HepG2 (cell line): ENCODE measurements around the gene GRM4. TPM values are rescaled to one million over a fixed set of nuclear protein-coding genes. Genes with fewer than 3 reads are reported as not detected.

ENCODE experiments used
- ATAC-seq: fragments of 200-7000 bp; cut with Tn5 transposase; 3 replicates; pipeline ENCODE4 v1.9.1; 2020; ENCODE audit warnings: mild to moderate bottlenecking, moderate library complexity
- BruUV-seq: library from RNA; stranded (reverse); fragments of 400-500 nt; replicated peaks from 2 replicates; lab custom pipeline; 2021; lab: Mats Ljungman, UMichigan
- CTCF ChIA-PET: fragments of 300-600 bp; formaldehyde crosslinking; extraction: SDS; loops from one replicate; lab custom pipeline; 2021; ENCODE audit warnings: low total read pairs, inconsistent platforms, low intra/inter-chr PET ratio; lab: Yijun Ruan, JAX
- POLR2A ChIA-PET: fragments of 350-600 bp; sonication (Branson Sonifier 250); formaldehyde crosslinking; loops from one replicate; lab custom pipeline; 2020; ENCODE audit warnings: antibody characterized with exemption, inconsistent platforms; lab: Yijun Ruan, JAX
- DNase-seq: peaks from one replicate; pipeline ENCODE4 v3.0.0-alpha.2; 2015; ENCODE audit warnings: low spot score
- FAIRE-seq: peaks from 3 replicates; lab custom pipeline; 2011; peaks lifted over from hg19 to GRCh38; lab: Jason Lieb, UNC
- H2AFZ ChIP-seq: one replicate; pipeline ENCODE4 v1.6.1; 2011; ENCODE audit warnings: low read length, inconsistent platforms
- H3K27ac ChIP-seq: fragments of 300-600 bp; 3 replicates; pipeline ENCODE4 v1.8.0; 2011; ENCODE audit warnings: mixed run types, mild to moderate bottlenecking, mixed read lengths, low read length, inconsistent platforms; ENCODE audit not compliant: insufficient read depth; ENCODE audit errors: extremely low read length
- H3K27me3 ChIP-seq, 2 experiments: fragments of 200-600 bp in 1 of 2; 2 replicates in 1 of 2; 3 replicates in 1 of 2; pipeline versions ENCODE4 v1.6.0 to v1.8.0; 2011; ENCODE audit warnings: low read length in 2 of 2, mild to moderate bottlenecking in 2 of 2, moderate library complexity in 2 of 2, inconsistent platforms in 1 of 2; ENCODE audit not compliant: insufficient read depth in 2 of 2, control insufficient read depth in 1 of 2
- H3K36me3 ChIP-seq, 2 experiments: fragments of 200-600 bp in 1 of 2; replicated peaks in 1 of 2; 2 replicates in 1 of 2; 3 replicates in 1 of 2; pipeline versions ENCODE4 v1.5.1 to v1.8.0; 2011; ENCODE audit warnings: low read length in 2 of 2, inconsistent platforms in 1 of 2; ENCODE audit not compliant: insufficient read depth in 2 of 2, control insufficient read depth in 1 of 2
- H3K4me1 ChIP-seq: 2 replicates; pipeline ENCODE4 v1.5.1; 2012; ENCODE audit warnings: low read length, inconsistent platforms; ENCODE audit not compliant: insufficient read depth
- H3K4me2 ChIP-seq: 2 replicates; pipeline ENCODE4 v1.6.0; 2011; ENCODE audit warnings: low read depth, low read length, inconsistent platforms
- H3K4me3 ChIP-seq, 3 experiments: fragments of 200-600 bp in 1 of 3; sonication (generic), shearing (Covaris generic) in 1 of 3; replicated peaks in 1 of 3; 2 replicates each; pipeline ENCODE4 v1.5.1; 2011 to 2016; ENCODE audit warnings: low read length in 3 of 3, inconsistent platforms in 2 of 3, low read depth in 2 of 3, mild to moderate bottlenecking in 2 of 3, control low read depth in 1 of 3, mixed read lengths in 1 of 3; ENCODE audit not compliant: insufficient read depth in 1 of 3
- H3K79me2 ChIP-seq: one replicate; pipeline ENCODE4 v1.6.1; 2011; ENCODE audit warnings: low read length, inconsistent platforms; ENCODE audit not compliant: insufficient read depth
- H3K9ac ChIP-seq: 2 replicates; pipeline ENCODE4 v1.6.0; 2011; ENCODE audit warnings: mild to moderate bottlenecking, low read depth, low read length, inconsistent platforms; ENCODE audit not compliant: insufficient read depth
- H3K9me3 ChIP-seq: 2 replicates; pipeline ENCODE4 v1.5.1; 2012; ENCODE audit warnings: mild to moderate bottlenecking, low read length
- H4K20me1 ChIP-seq: 2 replicates; pipeline ENCODE4 v1.6.0; 2011; ENCODE audit warnings: inconsistent platforms, mild to moderate bottlenecking, low read length, moderate library complexity; ENCODE audit not compliant: insufficient read depth
- BCL3 ChIP-seq: sonication (generic); formaldehyde crosslinking; IDR thresholded peaks from 2 replicates; pipeline ENCODE4 v1.5.1; 2020; ENCODE audit warnings: mild to moderate bottlenecking, missing genetic modification reagents, moderate library complexity
- FOXO1 ChIP-seq: sonication (generic); formaldehyde crosslinking; IDR thresholded peaks from 2 replicates; pipeline ENCODE4 v1.4.0; 2020; ENCODE audit warnings: missing genetic modification reagents
- NFIB ChIP-seq: sonication (generic); formaldehyde crosslinking; IDR thresholded peaks from 2 replicates; pipeline ENCODE4 v1.9.0; 2021; ENCODE audit warnings: missing genetic modification reagents, mild to moderate bottlenecking, borderline replicate concordance
- NFYB ChIP-seq: sonication (generic); formaldehyde crosslinking; IDR thresholded peaks from 2 replicates; pipeline ENCODE4 v1.4.0; 2020; ENCODE audit warnings: missing genetic modification reagents
- PATZ1 ChIP-seq: sonication (generic); formaldehyde crosslinking; IDR thresholded peaks from 2 replicates; pipeline ENCODE4 v1.4.0; 2020; ENCODE audit warnings: missing genetic modification reagents
- SALL2 ChIP-seq: sonication (generic); formaldehyde crosslinking; IDR thresholded peaks from 2 replicates; pipeline ENCODE4 v1.8.1; 2023; ENCODE audit warnings: mild to moderate bottlenecking, missing genetic modification reagents, inconsistent platforms
- TBP ChIP-seq: sonication (generic); formaldehyde crosslinking; IDR thresholded peaks from 2 replicates; pipeline ENCODE4 v1.5.0; 2020; ENCODE audit warnings: missing genetic modification reagents
- TP53 ChIP-seq: sonication (generic); formaldehyde crosslinking; conservative IDR thresholded peaks from 2 replicates; pipeline ENCODE4 v1.4.0; 2020; ENCODE audit warnings: missing genetic modification reagents
- ZBTB44 ChIP-seq: sonication (generic); formaldehyde crosslinking; IDR thresholded peaks from 2 replicates; pipeline ENCODE4 v1.4.0; 2020; ENCODE audit warnings: missing genetic modification reagents
- ZMYM4 ChIP-seq: sonication (generic); formaldehyde crosslinking; IDR thresholded peaks from 2 replicates; pipeline ENCODE4 v1.8.1; 2023; ENCODE audit warnings: mild to moderate bottlenecking, missing genetic modification reagents
- ZNF232 ChIP-seq: sonication (generic); formaldehyde crosslinking; IDR thresholded peaks from 2 replicates; pipeline ENCODE4 v1.4.0; 2020; ENCODE audit warnings: missing genetic modification reagents, borderline replicate concordance
- ZNF274 ChIP-seq: sonication (generic); formaldehyde crosslinking; IDR thresholded peaks from 2 replicates; pipeline ENCODE4 v1.5.1; 2020; ENCODE audit warnings: mild to moderate bottlenecking, missing genetic modification reagents
- ZNF3 ChIP-seq: IDR thresholded peaks from 2 replicates; pipeline ENCODE4 v1.7.0; 2017; ENCODE audit warnings: inconsistent platforms
- ZNF331 ChIP-seq: sonication (generic); formaldehyde crosslinking; IDR thresholded peaks from 2 replicates; pipeline ENCODE4 v1.4.0; 2020; ENCODE audit warnings: missing genetic modification reagents
- ZNF343 ChIP-seq: sonication (generic); formaldehyde crosslinking; IDR thresholded peaks from 2 replicates; pipeline ENCODE4 v1.4.0; 2020; ENCODE audit warnings: mild to moderate bottlenecking, missing genetic modification reagents
- ZNF446 ChIP-seq: sonication (generic); formaldehyde crosslinking; IDR thresholded peaks from 2 replicates; pipeline ENCODE4 v1.5.0; 2020; ENCODE audit warnings: mild to moderate bottlenecking, missing genetic modification reagents
- ZNF552 ChIP-seq: sonication (generic); formaldehyde crosslinking; IDR thresholded peaks from 2 replicates; pipeline ENCODE4 v1.9.0; 2022; ENCODE audit warnings: missing genetic modification reagents, mild to moderate bottlenecking, borderline replicate concordance
- ZNF570 ChIP-seq: sonication (generic); formaldehyde crosslinking; IDR thresholded peaks from 2 replicates; pipeline ENCODE4 v1.4.0; 2020; ENCODE audit warnings: mild to moderate bottlenecking, missing genetic modification reagents, borderline replicate concordance
- ZNF577 ChIP-seq: sonication (generic); formaldehyde crosslinking; IDR thresholded peaks from 2 replicates; pipeline ENCODE4 v1.4.0; 2020; ENCODE audit warnings: mild to moderate bottlenecking, low read depth, missing genetic modification reagents, borderline replicate concordance
- ZNF7 ChIP-seq: IDR thresholded peaks from 2 replicates; pipeline ENCODE4 v1.6.1; 2016; ENCODE audit warnings: missing biosample characterization, missing genetic modification reagents
- ZNF790 ChIP-seq: sonication (generic); formaldehyde crosslinking; IDR thresholded peaks from 2 replicates; pipeline ENCODE4 v1.8.0; 2022; ENCODE audit warnings: missing genetic modification reagents, mild to moderate bottlenecking, borderline replicate concordance
- WGBS: methylation state at CpG from one replicate; pipeline ENCODE4 v1.1.6; 2017; ENCODE audit warnings: low lambda C conversion rate; 5-methylcytosine and 5-hydroxymethylcytosine counted together
- in situ Hi-C: cut with HindIII; loops from 2 replicates; pipeline ENCODE4 v1.10.0; 2017; ENCODE audit warnings: low pct_unique_long_range_greater_than_20kb; ENCODE audit not compliant: extremely low pct_ligation_motif_present
- intact Hi-C: fragments of 100-400 bp; cut with micrococcal nuclease; formaldehyde crosslinking; loops from one replicate; pipeline ENCODE4 v1.10.0; 2022; ENCODE audit not compliant: unreplicated experiment
- polyA plus RNA-seq, 8 experiments: library from polyadenylated mRNA; depleted of rRNA in 3 of 8; stranded (reverse) in 7 of 8; unstranded in 1 of 8; fragments of >200 nt; fragmentation: Illumina TruSeq in 4 of 8; extraction: Trizol in 4 of 8; gene quantifications; 2 replicates each; pipeline versions ENCODE4 v1.2.1 to v1.2.3, GENCODE V29; 2011 to 2016; ENCODE audit warnings: low read depth in 4 of 8, missing spikeins in 1 of 8, mixed read lengths in 1 of 8; ENCODE audit not compliant: insufficient read depth in 1 of 8
- total RNA-seq, 5 experiments: library from RNA; depleted of rRNA; stranded (reverse); fragments of >200 nt; fragmentation: Illumina TruSeq; extraction: Trizol; gene quantifications; 2 replicates each; pipeline ENCODE4 v1.2.3, GENCODE V29; 2016; ENCODE audit warnings: low read depth in 1 of 5

Gene GRM4
- total and polyA plus RNA-seq, 2 of the 13 experiments (the other 11 are each of a cell fraction or from before 2014, with no cell fraction given): not detected

GRCh38 chr6:34132486-34133185, 13.3 kb downstream of the GRM4 start:
- WGBS: 27% methylated on average over 11 of the region's 20 CpGs
- H3K27ac ChIP-seq: no peak overlapping the region
- H3K9ac ChIP-seq: no peak overlapping the region
- no peaks in the 10 kb centered on the region for H3K79me2 ChIP-seq
- DNase-seq (peak; percentile 17), ATAC-seq (peak; percentile 67), FAIRE-seq (peak; percentile 37)
- ChIA-PET CTCF (no interaction called here), POLR2A (no interaction called here)
- H3K4me2 ChIP-seq: no peak overlapping the region
- H2AFZ ChIP-seq: no peak overlapping the region
- no peaks in the 10 kb centered on the region for H3K4me1 ChIP-seq
- no TSS peak for BruUV-seq
- no peaks in the 10 kb centered on the region for H3K9me3 ChIP-seq
- in situ Hi-C loops (no loop called here), intact Hi-C loops (no loop called here)
- H3K36me3 ChIP-seq: no peaks in the 10 kb centered on the region
- H4K20me1 ChIP-seq: peaks cover 7% of the 10 kb centered on the region; the same call in 1 of the 2 replicates
- peaks cover 4 to 19% of the 10 kb centered on the region in 2 experiments; a peak in 2 of 5 replicates for H3K27me3 ChIP-seq
- H3K4me3 ChIP-seq: no peak overlapping the region
- TF ChIP-seq ZNF331 (CRISPR knock-in tag) (peak; percentile 82), ZNF552 (CRISPR knock-in tag) (no peak), SALL2 (CRISPR knock-in tag) (0 out of 2 replicates have a peak, but pooled peaks have one; percentile 34), TBP (CRISPR knock-in tag) (no peak), ZNF343 (CRISPR knock-in tag) (no peak), ZNF577 (no peak), TP53 (CRISPR knock-in tag) (no peak), ZNF274 (CRISPR knock-in tag) (peak; percentile 35; the same call in 1 of the 2 replicates), ZNF7 (CRISPR knock-in tag) (peak; percentile 28; the same call in 1 of the 2 replicates), NFYB (CRISPR knock-in tag) (no peak), ZNF446 (CRISPR knock-in tag) (0 out of 2 replicates have a peak, but pooled peaks have one; percentile 43), ZNF570 (CRISPR knock-in tag) (no peak), ZBTB44 (CRISPR knock-in tag) (peak; percentile 88; the same call in 1 of the 2 replicates), BCL3 (CRISPR knock-in tag) (0 out of 2 replicates have a peak, but pooled peaks have one; percentile 27), ZNF3 (CRISPR knock-in tag) (0 out of 2 replicates have a peak, but pooled peaks have one; percentile 61), NFIB (no peak), ZMYM4 (no peak), FOXO1 (peak; percentile 57; the same call in 1 of the 2 replicates), ZNF790 (CRISPR knock-in tag) (no peak; the same call in 1 of the 2 replicates), ZNF232 (CRISPR knock-in tag) (peak; percentile 88; the same call in 1 of the 2 replicates), PATZ1 (CRISPR knock-in tag) (0 out of 2 replicates have a peak, but pooled peaks have one; percentile 34)
